SU-DHL-6 (cell line): ENCODE data around the gene FAM168B.

Experiments
- EZH2phosphoT487 ChIP-seq: fragments of 200-600 bp; sonication (generic), shearing (Covaris generic); conservative IDR thresholded peaks from 2 replicates; pipeline ENCODE4 v1.6.1; 2018; ENCODE audit warnings: mild to moderate bottlenecking, antibody characterized with exemption, low read length, moderate library complexity, mixed read lengths
- TF ChIP-seq, protein P1 (sequence below): fragments of 200-600 bp; sonication (generic); IDR thresholded peaks from one replicate; pipeline ENCODE4 v1.5.1; 2017; ENCODE audit warnings: antibody characterized with exemption, mild to moderate bottlenecking, low read length, moderate library complexity; ENCODE audit not compliant: insufficient read depth, poor library complexity, severe bottlenecking

DNA sequence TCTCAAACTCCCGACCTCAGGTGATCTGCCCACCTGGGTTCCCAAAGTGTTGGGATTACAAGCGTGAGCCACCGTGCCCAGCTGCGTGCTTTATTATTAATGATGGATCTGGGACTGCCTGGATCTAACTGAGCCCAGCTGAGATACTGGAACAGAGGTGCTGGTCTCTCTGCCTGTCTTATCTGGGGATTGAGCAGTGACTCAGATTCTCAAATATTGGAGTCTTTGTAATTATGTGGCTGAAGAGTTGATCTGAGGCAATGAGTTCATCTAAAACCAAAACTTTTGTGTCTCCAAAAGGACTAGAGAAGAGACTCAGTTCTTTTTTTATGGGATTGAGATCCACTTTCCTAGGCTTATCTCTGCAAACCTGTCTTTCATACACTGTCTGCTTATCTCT lies 28.2 kb upstream of the FAM168B start:
- TF ChIP-seq, protein P1, sequence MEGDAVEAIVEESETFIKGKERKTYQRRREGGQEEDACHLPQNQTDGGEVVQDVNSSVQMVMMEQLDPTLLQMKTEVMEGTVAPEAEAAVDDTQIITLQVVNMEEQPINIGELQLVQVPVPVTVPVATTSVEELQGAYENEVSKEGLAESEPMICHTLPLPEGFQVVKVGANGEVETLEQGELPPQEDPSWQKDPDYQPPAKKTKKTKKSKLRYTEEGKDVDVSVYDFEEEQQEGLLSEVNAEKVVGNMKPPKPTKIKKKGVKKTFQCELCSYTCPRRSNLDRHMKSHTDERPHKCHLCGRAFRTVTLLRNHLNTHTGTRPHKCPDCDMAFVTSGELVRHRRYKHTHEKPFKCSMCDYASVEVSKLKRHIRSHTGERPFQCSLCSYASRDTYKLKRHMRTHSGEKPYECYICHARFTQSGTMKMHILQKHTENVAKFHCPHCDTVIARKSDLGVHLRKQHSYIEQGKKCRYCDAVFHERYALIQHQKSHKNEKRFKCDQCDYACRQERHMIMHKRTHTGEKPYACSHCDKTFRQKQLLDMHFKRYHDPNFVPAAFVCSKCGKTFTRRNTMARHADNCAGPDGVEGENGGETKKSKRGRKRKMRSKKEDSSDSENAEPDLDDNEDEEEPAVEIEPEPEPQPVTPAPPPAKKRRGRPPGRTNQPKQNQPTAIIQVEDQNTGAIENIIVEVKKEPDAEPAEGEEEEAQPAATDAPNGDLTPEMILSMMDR = no peak
- no peak for TF ChIP-seq EZH2phosphoT487
